HT-29 (cell line): ENCODE results near the gene FSD1. TPM values are rescaled to one million over a fixed set of nuclear protein-coding genes. Genes with fewer than 3 reads are reported as not detected.
"Not testable (repeated sequence)": the region's sequence is repeated elsewhere in the genome, so short reads cannot be mapped to it uniquely, and the experiment has no call there.

Source experiments
- DNase-seq: peaks from one replicate; pipeline ENCODE4 v3.0.0-alpha.2; 2015; ENCODE audit warnings: low spot score
- total RNA-seq: library from RNA; depleted of rRNA; stranded (reverse); fragments of >200 nt; shearing (Covaris generic); gene quantifications from 2 replicates; pipeline ENCODE4 v1.2.3, GENCODE V29; 2014

FSD1 gene
- total RNA-seq, 1 experiment from 2014 or later: 0.41 TPM

- DNase-seq: no peak
These were observed 12.6 kb downstream of the FSD1 start for GRCh38 chr19:4316956-4317355.

DNA sequence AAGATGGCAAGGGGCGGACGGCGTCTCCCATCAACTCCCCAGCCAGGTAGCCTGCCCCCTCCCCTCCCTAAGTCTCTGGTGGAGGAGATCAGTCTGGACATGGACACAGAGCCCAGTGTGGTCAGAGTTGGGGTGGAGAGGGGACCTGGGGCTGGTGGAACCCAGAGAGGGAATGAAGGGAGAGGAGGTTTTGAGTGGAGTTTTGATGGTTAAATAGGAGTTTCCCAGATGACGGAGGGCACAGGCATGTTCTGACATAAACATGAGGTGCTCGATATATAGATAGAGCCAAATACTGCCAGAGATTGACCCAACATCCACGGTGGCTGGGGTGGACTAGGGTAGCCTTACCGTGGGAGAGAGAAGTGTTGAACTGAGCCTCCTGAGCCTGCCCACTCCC lies 14.1 kb downstream of the FSD1 start:
- no peak for DNase-seq

DNA sequence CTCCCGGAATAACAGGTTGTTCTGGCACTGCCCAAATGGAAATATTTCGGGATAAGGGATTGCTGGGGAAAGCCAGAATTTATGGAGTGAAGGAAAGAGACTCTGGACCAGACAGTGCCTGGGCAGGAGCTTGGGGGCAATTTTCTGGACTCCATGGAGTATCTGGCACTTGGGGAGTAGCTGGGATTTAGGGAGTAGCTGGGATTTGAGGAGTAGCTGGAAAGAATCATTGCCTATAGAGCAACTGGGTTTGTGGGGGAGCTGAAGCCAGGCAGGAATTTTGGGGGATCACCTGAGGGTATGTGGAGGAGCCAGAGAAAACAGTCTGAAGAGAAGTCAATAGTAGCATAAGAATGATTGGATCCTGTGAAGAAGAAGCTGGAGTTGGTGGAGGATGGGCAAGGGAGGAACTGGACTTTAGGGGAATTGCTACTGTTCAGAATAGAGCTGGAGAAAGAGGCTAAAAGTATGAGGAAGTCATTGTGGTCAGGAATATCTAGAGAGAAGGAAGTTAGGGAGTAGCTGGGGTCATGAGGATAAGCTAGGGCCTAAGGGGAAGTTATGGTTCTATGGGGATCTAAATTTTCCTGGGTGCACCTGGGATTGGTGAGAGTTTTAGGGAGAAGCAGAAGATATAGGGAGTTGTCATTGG lies 14.8 kb downstream of the FSD1 start:
- DNase-seq: no peak

- no peak for DNase-seq
These were observed 16.0 kb downstream of the FSD1 start for GRCh38 chr19:4320419-4320818.

DNA sequence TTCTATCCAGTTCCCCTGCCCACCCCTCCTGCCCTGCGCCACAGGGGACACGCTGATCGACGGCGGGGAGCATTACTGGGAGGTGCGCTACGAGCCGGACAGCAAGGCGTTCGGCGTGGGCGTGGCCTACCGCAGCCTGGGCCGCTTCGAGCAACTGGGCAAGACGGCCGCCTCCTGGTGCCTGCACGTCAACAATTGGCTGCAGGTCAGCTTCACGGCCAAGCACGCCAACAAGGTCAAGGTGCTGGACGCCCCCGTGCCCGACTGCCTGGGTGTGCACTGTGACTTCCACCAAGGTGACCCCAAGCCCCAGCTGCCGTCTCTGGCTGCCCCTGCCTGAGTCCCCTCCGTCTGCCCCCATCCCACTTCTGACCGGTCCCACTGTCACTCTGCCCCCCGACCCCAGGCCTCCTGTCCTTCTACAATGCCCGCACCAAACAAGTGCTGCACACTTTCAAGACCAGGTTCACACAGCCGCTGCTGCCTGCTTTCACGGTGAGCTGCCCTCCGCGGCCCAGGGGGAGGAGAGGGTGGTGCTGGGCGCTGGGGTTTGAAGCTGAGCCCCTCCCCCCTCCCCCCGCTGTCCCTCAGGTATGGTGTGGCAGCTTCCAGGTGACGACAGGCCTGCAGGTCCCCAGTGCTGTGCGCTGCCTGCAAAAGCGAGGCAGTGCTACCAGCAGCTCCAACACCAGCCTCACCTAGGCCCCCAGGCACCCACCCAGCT lies 18.7 kb downstream of the FSD1 start:
- no peak for DNase-seq

GRCh38 chr19:4323692-4324091 lies 19.3 kb downstream of the FSD1 start:
- DNase-seq: no peak

DNA sequence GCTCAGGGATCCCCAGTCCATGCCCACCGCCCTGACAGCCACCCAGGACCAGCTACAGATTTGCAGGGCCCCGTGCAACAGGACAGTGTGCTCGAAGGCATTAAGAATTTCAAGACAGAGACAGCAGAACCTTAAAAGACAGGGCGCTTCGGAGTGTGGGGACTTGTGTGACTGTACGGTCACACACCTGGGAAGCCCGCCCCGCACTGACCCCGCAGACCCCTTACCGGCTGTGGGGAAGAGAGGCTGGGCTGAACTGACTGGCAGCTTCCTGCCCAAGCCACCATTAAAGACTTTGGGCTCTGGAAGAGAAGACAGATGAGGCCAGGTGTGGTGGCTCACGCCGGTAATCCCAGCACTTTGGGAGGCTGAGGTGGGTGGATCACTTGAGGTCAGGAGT lies 19.8 kb downstream of the FSD1 start:
- no peak for DNase-seq

DNA sequence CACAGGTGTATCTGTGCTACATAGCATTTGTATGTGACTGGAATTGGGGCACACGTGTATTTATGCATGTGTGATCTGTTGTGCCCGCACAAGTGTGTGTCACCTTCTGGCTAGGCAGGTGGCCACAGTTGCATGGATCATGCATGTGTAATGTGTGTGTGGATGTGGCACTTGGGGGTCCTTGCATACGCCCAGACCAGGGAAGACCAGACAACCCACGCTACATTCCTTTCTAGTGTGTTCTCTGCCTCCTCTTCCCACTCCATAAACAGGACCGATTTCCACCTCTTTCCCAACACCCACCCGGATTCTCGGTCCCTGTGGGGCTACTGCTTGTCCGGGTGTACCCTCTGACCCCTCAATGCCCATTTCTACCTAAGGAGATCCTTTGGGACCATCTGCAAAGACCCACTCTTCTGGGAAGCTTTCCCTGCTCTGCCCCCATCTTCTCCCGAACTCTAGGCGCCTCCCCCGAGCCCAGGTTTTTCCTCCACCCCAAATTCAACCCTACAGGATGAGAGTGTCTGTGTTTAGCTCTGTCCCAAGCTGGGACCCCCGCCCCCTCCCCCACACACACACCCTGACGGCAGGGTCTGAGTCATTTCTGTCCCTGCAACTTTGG lies 21.9 kb downstream of the FSD1 start:
- no peak for DNase-seq

GRCh38 chr19:4326837-4327251 lies 22.4 kb downstream of the FSD1 start:
- no peak for DNase-seq

- DNase-seq: no peak
These were observed 23.0 kb downstream of the FSD1 start for GRCh38 chr19:4327252-4327876.

DNA sequence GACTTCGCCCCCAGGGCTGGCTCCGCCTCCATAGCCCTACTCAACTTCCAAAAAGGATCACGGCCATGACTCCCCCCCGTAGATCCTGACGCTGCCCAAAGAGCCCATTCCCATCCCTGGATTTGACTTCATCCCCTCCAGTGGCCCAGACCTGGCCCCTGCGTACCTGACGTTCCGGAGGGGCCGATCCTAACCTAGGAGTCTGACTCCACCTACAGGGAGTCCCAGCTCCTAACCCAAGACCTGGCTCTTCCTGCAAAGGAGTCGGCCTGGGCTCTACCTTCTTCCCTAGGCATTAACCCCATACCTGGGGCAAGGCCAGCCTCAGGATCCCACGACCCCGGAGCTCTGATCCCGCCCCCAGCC lies 23.5 kb downstream of the FSD1 start:
- DNase-seq: no peak

DNA sequence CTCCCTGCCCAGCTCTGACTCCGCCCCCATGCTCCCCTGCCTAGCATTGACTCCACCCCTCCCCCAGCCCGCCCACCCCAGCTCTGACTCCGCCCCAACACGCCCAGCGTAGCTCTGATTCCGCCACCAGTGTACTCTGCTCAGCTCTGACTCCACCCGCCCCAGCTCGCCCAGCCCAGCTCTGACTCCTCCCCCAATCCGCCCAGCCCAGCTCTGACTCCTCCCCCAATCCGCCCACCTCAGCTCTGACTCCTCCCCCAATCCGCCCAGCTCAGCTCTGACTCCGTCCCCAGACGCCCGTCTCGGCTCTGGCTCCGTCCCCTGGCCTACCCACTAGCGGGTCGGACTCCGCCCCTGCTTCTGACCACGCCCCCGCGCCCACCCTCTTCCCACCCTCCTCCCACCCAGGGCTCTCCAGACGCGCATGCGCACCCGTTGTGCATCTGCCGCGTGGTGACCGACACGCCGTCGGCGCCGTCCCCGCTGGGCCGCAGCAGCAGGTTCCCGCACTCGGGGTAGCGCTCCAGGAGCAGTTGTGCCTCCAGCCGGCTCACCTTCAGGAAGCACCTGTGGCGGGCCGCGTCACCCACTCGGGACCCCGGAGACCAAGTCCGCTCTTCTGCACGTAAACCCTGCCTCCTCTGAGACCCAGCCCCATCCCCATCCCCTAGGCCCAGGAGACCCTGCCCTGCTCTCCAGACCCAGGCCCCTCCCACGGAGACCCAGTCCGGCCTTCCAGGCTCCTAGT lies 24.0 kb downstream of the FSD1 start:
- no peak for DNase-seq

- not testable (repeated sequence) for DNase-seq
These were observed 24.7 kb downstream of the FSD1 start for GRCh38 chr19:4328991-4329681.

DNA sequence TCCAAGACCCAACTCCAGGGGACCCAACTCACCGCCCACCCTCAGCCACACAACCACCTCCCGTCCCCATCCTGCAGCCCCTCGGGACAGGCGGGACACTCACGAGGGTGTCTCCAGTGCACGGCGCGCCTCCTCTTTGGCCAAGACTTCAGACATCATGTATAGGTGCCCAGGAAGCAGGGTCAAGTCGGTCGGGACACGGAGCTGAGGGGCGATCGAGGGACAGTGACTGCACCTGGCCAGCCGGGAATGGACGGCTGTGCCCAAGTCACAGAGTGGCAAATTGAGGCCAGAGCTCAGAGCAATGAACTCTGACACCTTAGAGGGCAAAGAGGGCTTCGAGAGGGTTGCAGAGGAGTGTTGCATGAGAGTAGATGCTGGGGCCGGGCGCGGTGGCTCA lies 25.5 kb downstream of the FSD1 start:
- no peak for DNase-seq

GRCh38 chr19:4334929-4335570 lies 30.7 kb downstream of the FSD1 start:
- no peak for DNase-seq

DNA sequence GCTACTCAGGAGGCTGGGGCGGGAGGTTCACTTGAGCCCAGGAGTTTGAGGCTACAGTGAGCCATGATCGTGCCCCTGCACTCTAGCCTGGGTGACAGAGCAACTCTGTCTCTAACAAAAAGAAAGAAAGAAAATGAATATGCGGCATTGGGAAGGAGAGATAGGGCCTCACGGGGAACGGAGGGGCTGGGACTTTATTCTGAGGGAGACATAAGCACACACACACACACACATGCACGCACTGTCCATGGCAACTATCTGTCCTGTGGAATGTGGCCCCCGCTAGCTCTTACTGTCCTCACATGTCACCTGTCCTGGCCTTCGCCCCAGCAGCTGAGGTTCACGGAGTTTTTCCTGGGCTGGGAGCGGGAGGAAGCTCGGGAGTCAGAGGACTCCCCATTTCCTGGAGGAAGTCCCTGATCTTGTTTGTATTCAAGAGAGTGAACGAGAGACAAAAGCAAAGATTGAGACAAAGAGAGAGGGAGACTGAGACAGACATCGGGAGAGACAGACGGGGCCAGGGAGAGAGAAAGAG lies 33.6 kb downstream of the FSD1 start:
- peak; percentile 52 for DNase-seq

DNA sequence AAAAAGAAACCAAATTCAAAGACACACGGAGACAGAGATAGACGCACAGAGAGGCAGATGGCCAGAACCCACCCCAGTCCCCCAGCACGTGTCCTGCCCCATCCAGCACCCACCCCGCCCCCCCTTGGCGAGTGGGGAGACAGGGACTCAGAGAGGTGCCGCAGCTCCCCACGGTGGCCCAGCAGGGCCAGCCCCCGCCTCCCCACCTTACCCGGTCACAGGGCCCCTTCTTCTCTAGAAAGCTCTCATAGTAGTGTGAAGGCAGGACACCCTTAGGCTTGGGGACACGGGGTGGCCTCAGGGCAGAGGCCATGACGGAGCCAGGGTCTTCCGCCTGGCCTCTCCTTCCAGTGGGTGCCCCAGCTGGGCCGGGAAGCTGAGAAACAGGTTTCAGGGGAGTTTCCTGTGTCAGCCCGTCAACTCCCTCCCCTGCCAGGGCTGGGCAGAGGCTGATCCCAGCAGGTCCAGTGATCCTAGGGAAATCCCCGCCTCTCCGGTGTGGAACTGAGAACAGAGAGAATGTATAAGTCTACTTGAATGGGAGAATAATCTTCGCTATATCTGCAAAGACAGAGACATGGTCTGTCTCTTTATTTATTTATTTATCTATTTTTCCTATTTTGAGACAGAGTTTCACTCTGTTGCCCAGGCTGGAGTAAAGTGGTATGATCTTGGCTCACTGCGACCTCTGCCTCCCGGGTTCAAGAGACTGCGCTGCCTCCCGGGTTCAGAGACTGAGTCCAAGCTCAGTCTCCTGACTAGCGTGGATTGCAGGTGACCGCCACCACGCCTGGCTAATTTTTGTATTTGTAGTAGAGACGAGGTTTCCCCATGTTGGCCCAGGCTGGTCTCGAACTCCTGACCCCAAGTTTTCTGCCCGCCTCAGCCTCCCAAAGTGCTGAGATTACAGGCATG lies 34.3 kb downstream of the FSD1 start, which contains the start of gene STAP2:
Gene STAP2 (minus strand): TSS at position 387 of the 915 bp plus-strand sequence. CDS start 74 bp downstream, at position 313.
- DNase-seq: peak; percentile 79

GRCh38 chr19:4342314-4342614 lies 37.9 kb downstream of the FSD1 start:
- DNase-seq: no peak

- peak; percentile 98 for DNase-seq
These were observed 38.4 kb downstream of the FSD1 start for GRCh38 chr19:4342615-4343369.
